Measurements from ENCODE around the gene TRIM44.

GRCh38 chr11:35826006-35826405 is 163.4 kb downstream of the TRIM44 start:
- TF ChIP-seq EZH2phosphoT487 (IDR thresholded peaks at IDR 0.05; ENCODE audit: borderline replicate concordance, low read depth, low read length) (no peak), CTCF (conservative IDR thresholded peaks at IDR 0.05; ENCODE audit: low read length) (no peak)
